GM19455 (cell line): ENCODE measurements around the gene RGPD5.
"Not testable (repeated sequence)": the region's sequence is repeated elsewhere in the genome, so short reads cannot be mapped to it uniquely, and the experiment has no call there.

ENCODE experiments used
- ATAC-seq: cut with Tn5 transposase; IDR thresholded peaks from one replicate; pipeline ENCODE4 v1.9.1; 2021; ENCODE audit not compliant: unreplicated experiment

RGPD5 gene

GRCh38 chr2:109891024-109891423 lies 96.9 kb downstream of the RGPD5 start:
- ATAC-seq = not testable (repeated sequence)

DNA sequence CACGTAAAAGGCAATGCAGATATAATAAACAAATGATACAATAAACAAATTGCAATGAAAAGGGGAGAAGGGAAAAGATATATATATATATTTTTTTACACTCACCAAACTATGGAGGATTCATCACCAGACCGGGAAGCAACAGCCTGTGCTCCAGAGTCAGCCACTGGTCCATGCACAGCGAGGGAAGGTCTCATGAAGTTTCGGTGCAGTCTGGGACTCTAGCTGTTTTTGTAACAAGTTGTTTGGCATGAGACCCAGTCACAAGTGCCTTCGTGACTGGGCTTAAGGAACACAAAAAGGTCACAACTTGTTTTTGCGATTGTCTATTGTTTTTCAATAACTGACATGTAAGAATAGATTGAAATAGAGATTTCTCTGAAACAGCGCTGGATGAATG lies 99.6 kb downstream of the RGPD5 start:
- ATAC-seq = not testable (repeated sequence)

DNA sequence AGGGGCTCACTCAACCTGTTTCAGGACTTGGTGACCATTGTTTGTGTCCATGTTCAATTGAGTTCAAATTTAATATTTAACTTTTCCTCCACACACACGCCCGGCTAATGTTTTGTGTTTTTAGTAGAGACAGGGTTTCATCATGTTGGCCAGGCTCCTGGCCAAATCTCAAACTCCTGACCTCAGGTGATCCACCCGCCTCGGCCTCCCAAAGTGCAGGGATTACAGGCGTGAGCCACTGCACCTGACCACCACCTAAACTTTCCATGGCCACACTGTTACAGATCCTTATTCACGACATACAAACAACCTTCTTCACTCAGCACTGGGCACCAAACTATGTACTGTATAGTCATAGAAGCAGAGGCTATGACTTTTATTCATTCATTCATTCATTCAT lies 100.0 kb downstream of the RGPD5 start:
- not testable (repeated sequence) for ATAC-seq

DNA sequence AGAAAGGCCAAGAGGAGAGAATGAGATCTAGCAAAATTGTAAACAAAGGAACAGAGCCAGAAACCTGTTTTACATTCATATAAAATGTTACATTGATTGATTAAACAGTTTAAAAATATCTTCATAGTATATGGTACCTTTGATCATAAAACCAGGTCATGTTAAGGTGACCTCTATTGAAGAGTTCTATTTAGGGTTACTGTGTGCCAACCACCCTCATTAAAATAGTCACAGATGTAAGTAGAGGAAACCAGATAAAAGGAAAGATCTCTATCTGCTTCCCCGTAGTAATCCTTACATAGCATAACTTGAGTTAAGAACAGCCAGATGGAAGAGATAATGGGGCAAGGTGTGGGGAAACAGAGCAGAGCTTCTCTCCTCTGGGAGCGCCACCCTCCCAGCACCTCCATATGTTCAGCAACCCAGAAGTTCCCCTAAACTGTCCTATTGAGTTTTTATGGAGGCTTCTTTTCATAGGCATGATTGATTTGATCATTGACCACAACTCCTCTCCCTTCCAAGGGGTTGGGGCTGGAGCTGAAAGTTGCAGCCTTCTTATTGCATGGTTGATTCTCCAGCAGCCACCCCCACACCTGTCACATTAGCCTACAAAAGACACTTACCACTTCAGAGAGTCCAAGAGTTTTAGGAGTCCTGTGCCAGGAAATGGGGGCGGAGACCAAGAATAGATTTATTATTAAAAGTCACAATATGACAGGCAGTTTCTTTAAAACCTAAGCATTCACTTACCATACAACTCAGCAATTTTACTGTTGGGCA lies 101.2 kb downstream of the RGPD5 start:
- ATAC-seq = not testable (repeated sequence)

- peak; percentile 96 for ATAC-seq
Observed at GRCh38 chr2:109896212-109896611, 102.1 kb downstream of the RGPD5 start.

DNA sequence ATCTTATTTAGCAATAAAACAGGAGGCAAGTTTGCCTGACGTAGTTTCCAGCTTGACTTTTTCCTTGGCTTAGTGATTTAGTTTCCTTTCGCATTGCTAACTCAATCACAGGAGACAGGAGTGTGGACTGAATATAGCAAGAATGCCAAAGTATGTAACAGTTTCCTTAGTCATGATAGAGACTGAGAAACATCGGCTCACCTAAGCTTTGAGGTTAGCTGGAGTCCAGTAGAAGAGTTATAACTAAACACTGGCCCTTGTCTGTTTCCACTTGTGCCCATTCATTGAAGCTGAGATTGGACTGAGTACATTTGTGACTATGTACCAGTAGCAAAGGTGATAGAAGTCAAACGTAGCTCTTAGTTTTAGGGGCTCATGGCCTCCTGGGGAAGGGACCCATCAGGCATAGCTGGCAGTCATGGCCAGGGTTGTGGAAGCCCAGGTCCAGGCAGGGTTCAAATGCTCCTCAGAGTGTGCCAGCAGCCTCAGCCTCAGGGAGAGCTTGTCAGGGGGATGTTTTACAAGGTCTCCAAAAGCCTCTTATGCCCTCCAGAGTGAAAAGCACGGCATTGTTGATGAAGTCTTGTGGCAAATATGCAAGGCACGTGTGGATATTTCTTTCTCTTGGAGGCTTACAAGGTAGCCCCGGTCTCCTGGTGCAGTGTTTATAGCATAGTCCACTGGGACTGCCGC lies 103.8 kb downstream of the RGPD5 start:
- ATAC-seq = not testable (repeated sequence)

DNA sequence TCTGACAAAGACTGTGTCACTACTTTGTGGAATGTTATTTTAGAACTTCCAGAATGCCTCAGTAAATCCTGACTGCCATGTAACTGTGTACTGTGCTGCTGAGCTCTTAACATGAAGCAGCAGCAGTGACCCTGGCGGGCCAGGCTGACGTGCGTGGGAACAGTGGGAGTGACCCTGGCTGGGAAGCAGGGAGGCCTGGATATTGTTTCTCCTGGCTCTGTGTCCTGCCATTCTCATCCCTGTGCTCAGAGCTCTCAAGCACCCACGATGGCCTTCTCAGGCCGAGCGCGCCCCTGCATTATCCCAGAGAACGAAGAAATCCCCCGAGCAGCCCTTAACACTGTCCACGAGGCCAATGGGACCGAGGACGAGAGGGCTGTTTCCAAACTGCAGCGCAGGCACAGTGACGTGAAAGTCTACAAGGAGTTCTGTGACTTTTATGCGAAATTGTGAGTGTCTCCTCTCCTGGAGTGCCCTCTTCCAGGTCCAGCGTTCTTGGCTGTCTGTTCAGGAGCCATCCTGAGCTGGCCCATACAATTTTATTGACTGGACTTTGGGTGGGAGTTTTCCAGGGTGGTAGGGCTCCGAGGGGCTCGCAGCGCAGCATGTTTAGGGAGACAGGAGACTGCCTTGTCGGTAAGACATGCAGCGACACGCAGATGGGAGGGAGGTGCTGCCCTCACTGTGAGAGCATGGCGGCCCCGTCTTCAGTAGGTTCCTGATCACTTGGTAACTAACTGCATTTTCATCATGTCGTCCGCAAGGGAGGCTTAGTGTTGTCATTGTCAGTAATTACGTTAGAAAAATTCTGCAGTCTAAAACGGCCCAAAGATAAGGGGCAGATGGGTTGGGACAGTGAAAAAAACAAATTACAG lies 104.6 kb downstream of the RGPD5 start, which contains the start of gene LIMS3:
Gene LIMS3, plus strand, starts transcription at position 227 of the 875 bp plus-strand sequence. Its CDS starts 41 bp downstream, at position 268.
- ATAC-seq = not testable (repeated sequence)

DNA sequence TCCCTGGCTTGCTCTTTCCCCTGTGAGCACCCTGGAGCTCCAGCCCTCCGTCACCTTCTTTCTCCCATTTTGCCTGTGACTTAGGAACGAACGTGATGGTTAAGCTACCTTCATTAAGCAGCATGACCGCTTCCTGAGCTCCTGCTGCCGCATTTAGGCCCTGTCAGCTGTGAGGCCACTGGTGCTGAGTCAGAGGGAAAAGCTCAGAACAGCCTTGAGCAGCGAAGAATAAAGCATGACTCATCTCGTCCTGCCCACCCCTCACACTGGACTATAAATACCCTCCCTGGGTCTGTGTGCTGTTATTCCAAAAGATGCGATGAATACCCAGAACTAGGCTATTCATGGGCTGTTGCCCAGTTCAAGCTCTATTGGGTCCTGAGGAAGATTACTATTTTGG lies 111.7 kb downstream of the RGPD5 start:
- ATAC-seq = peak; percentile 74
